Upper lobe of right lung (tissue), 1 donor: ENCODE data around the gene IPO8. TPM values are rescaled to one million over a fixed set of nuclear protein-coding genes. Genes with fewer than 3 reads are reported as not detected.
"Not testable (repeated sequence)": the region's sequence is repeated elsewhere in the genome, so short reads cannot be mapped to it uniquely, and the experiment has no call there.

Experiments
- ATAC-seq: fragments of 200-7000 bp; cut with Tn5 transposase; one replicate; pipeline ENCODE4 v1.9.1; 2020; ENCODE audit warnings: mild to moderate bottlenecking, moderate library complexity
- DNase-seq: peaks from one replicate; pipeline ENCODE4 v3.0.0-alpha.2; 2020
- H3K27ac ChIP-seq: fragments of 200-600 bp; one replicate; pipeline ENCODE4 v1.8.0; 2022
- H3K27me3 ChIP-seq: fragments of 200-600 bp; one replicate; pipeline ENCODE4 v1.8.0; 2022; ENCODE audit warnings: mild to moderate bottlenecking
- H3K36me3 ChIP-seq: fragments of 200-600 bp; one replicate; pipeline ENCODE4 v1.8.0; 2022
- H3K4me1 ChIP-seq: fragments of 200-600 bp; one replicate; pipeline ENCODE4 v1.8.0; 2022
- H3K4me3 ChIP-seq: fragments of 200-600 bp; one replicate; pipeline ENCODE4 v1.8.0; 2022; ENCODE audit warnings: mild to moderate bottlenecking
- H3K9me3 ChIP-seq: fragments of 200-600 bp; one replicate; pipeline ENCODE4 v1.8.0; 2022
- CTCF ChIP-seq: fragments of 200-600 bp; IDR thresholded peaks from one replicate; pipeline ENCODE4 v1.8.0; 2022; ENCODE audit warnings: antibody characterized with exemption
- intact Hi-C: fragments of 100-400 bp; cut with DNase I; formaldehyde crosslinking; loops from one replicate; pipeline ENCODE4 v1.11.0; 2022
- total RNA-seq: library from RNA; stranded (reverse); fragmentation: NEBNext Ultra II Directional; extraction: Animal tissue kit (Norgen Biotek cat#: 25700); gene quantifications from one replicate; pipeline ENCODE4 v1.2.1, GENCODE V29; 2021
- donor health status: DM: no; HTN: yes; CAD: no; lungs with severe emphysema.

The IPO8 gene
- total RNA-seq, 1 donor from 2014 or later = 48.3 TPM

- H3K4me3 ChIP-seq = no peak overlapping the region
- H3K27ac ChIP-seq = no peak overlapping the region
- no peaks in the 10 kb centered on the region for H3K9me3 ChIP-seq
- no peaks in the 10 kb centered on the region for H3K27me3 ChIP-seq
- ATAC-seq = no peak
- no peaks in the 10 kb centered on the region for H3K4me1 ChIP-seq
- intact Hi-C loops = no loop called here
- DNase-seq = no peak
- H3K36me3 ChIP-seq = no peaks in the 10 kb centered on the region
- no peak for TF ChIP-seq CTCF
These were observed 92.5 kb downstream of the IPO8 start for GRCh38 chr12:30603129-30603528.

GRCh38 chr12:30602678-30603077 lies 93.0 kb downstream of the IPO8 start:
- Histone ChIP-seq H3K9me3 (no peaks in the 10 kb centered on the region), H3K36me3 (no peaks in the 10 kb centered on the region), H3K4me3 (no peak overlapping the region), H3K27ac (no peak overlapping the region), H3K27me3 (no peaks in the 10 kb centered on the region), H3K4me1 (no peaks in the 10 kb centered on the region)
- no peak for DNase-seq
- ATAC-seq = no peak
- no peak for TF ChIP-seq CTCF
- intact Hi-C loops = no loop called here

- ATAC-seq (no peak), DNase-seq (no peak)
- TF ChIP-seq CTCF = no peak
- no peaks in the 10 kb centered on the region for H3K9me3 ChIP-seq
- no peaks in the 10 kb centered on the region for H3K4me1 ChIP-seq
- H3K36me3 ChIP-seq = no peaks in the 10 kb centered on the region
- no peaks in the 10 kb centered on the region for H3K27me3 ChIP-seq
- H3K4me3 ChIP-seq = no peak overlapping the region
- intact Hi-C loops = no loop called here
- no peak overlapping the region for H3K27ac ChIP-seq
These were observed 96.1 kb downstream of the IPO8 start for GRCh38 chr12:30599608-30600007.

GRCh38 chr12:30598889-30599288 lies 96.8 kb downstream of the IPO8 start:
- H3K27ac ChIP-seq = no peak overlapping the region
- H3K36me3 ChIP-seq = no peaks in the 10 kb centered on the region
- intact Hi-C loops = no loop called here
- H3K4me3 ChIP-seq = no peak overlapping the region
- no peak for DNase-seq
- TF ChIP-seq CTCF = no peak
- no peaks in the 10 kb centered on the region for H3K9me3 ChIP-seq
- no peak for ATAC-seq
- H3K27me3 ChIP-seq = no peaks in the 10 kb centered on the region
- H3K4me1 ChIP-seq = no peaks in the 10 kb centered on the region

- TF ChIP-seq CTCF = no peak
- H3K36me3 ChIP-seq = no peaks in the 10 kb centered on the region
- no peaks in the 10 kb centered on the region for H3K27me3 ChIP-seq
- H3K9me3 ChIP-seq = no peaks in the 10 kb centered on the region
- ATAC-seq (no peak), DNase-seq (no peak)
- intact Hi-C loops = no loop called here
- H3K4me1 ChIP-seq = no peaks in the 10 kb centered on the region
- H3K4me3 ChIP-seq = no peak overlapping the region
- H3K27ac ChIP-seq = no peak overlapping the region
These were observed 99.9 kb downstream of the IPO8 start for GRCh38 chr12:30595742-30596141.

- H3K36me3 ChIP-seq = no peaks in the 10 kb centered on the region
- H3K27ac ChIP-seq = no peak overlapping the region
- intact Hi-C loops = no loop called here
- H3K27me3 ChIP-seq = no peaks in the 10 kb centered on the region
- no peak for ATAC-seq
- TF ChIP-seq CTCF = no peak
- no peak overlapping the region for H3K4me3 ChIP-seq
- DNase-seq = no peak
- no peaks in the 10 kb centered on the region for H3K9me3 ChIP-seq
- no peaks in the 10 kb centered on the region for H3K4me1 ChIP-seq
These were observed 101.2 kb downstream of the IPO8 start for GRCh38 chr12:30594509-30594908.

- ATAC-seq, H3K9me3 ChIP-seq, intact Hi-C loops, H3K36me3 ChIP-seq, H3K27me3 ChIP-seq, H3K27ac ChIP-seq, DNase-seq, H3K4me3 ChIP-seq, H3K4me1 ChIP-seq: not testable (repeated sequence)
These were observed 107.1 kb downstream of the IPO8 start for GRCh38 chr12:30588572-30588971.
